Epithelial cell of esophagus (primary cell): ENCODE results near the gene DOK3.

Experiments used
- DNase-seq: peaks from one replicate; pipeline ENCODE4 v3.0.0; 2010; ENCODE audit warnings: low read depth
- H3K4me3 ChIP-seq: 2 replicates; pipeline ENCODE4 v1.5.1; 2011; ENCODE audit warnings: mild to moderate bottlenecking, low read length, control low read depth
- TF ChIP-seq, protein P1 (sequence below): IDR thresholded peaks from 2 replicates; pipeline ENCODE4 v1.5.1; 2011; ENCODE audit warnings: low read depth, mild to moderate bottlenecking, low read length, control low read depth, inconsistent platforms; ENCODE audit not compliant: insufficient read depth; ENCODE audit errors: missing control alignments

The DOK3 gene

DNA sequence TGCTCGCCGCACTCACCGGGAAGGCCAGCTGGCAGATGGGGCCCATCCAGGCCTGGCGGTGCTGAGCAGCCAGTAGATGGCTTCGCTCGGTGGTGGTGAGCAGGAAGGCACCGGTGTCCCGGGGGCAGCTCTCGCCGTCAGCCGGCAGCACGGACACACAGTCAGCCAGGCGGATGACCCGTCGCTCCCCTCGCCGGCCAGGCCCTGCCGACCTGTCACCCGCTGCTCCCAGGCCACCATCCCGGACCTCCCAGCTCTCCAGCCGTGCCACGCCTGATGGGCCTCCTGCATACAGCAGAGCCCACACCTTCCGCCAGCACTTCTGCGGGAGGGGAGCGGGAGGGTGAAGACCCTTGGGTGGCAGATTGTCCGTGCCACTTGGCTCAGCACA, 1.4 kb downstream of the DOK3 start:
- TF ChIP-seq, protein P1, sequence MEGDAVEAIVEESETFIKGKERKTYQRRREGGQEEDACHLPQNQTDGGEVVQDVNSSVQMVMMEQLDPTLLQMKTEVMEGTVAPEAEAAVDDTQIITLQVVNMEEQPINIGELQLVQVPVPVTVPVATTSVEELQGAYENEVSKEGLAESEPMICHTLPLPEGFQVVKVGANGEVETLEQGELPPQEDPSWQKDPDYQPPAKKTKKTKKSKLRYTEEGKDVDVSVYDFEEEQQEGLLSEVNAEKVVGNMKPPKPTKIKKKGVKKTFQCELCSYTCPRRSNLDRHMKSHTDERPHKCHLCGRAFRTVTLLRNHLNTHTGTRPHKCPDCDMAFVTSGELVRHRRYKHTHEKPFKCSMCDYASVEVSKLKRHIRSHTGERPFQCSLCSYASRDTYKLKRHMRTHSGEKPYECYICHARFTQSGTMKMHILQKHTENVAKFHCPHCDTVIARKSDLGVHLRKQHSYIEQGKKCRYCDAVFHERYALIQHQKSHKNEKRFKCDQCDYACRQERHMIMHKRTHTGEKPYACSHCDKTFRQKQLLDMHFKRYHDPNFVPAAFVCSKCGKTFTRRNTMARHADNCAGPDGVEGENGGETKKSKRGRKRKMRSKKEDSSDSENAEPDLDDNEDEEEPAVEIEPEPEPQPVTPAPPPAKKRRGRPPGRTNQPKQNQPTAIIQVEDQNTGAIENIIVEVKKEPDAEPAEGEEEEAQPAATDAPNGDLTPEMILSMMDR: no peak
- no peak overlapping the region for H3K4me3 ChIP-seq

DNA sequence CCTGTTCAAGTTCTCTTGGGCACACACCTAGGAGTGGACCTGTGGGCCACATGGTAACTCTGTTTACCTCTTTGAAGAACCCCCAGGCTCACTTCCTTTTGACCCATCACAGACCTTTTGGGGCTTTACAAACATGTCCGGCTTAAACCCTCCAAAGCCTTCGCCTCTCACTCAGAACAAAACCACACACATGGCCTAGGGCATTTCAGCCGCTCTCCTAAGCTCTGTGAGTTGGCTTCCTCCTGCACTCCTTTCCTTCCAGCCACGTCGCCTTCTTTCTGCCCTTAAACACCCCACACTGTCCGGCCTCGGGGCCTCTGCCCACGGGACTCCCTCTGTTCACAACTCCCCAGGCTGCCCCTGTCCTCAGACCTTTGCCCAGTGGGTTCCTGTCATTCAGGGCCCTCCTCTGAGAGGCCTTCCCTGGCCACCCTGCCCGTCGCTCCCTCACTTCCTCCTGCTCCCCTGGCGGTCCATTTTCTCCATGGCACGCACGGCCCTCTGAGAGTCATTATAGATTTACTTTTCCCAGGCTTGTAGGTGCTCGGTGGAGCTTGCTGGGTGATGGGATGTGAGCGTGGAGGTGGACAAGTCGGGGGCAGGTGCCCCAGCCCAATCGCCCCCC, 1.9 kb downstream of the DOK3 start:
- DNase-seq: no peak
- H3K4me3 ChIP-seq: no peak overlapping the region
- TF ChIP-seq, protein P1: no peak

More for the DNA sequence above, 1.4 kb downstream of the DOK3 start:
- DNase-seq: no peak

DNA sequence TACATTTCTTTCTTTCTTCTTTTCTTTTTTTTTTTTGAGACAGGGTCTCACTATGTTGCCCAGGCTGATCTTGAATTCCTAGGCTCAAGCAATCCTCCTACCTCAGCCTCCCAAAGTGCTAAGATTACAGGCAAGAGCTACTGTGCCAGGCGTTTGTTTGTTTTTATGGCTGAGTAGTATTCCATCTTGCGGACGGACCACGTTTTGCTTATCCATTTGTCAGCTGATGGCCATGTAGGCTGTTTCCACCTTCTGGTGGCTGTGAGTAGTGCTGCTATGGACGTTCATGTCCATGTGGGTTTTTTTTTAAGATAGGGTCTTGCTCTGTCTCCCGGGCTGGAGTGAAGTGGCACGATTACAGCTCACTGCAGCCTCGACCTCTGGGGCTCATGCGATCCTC, 2.5 kb downstream of the DOK3 start:
- DNase-seq: peak; percentile 29
- H3K4me3 ChIP-seq: no peak overlapping the region
- TF ChIP-seq, protein P1: peak; percentile 27

DNA sequence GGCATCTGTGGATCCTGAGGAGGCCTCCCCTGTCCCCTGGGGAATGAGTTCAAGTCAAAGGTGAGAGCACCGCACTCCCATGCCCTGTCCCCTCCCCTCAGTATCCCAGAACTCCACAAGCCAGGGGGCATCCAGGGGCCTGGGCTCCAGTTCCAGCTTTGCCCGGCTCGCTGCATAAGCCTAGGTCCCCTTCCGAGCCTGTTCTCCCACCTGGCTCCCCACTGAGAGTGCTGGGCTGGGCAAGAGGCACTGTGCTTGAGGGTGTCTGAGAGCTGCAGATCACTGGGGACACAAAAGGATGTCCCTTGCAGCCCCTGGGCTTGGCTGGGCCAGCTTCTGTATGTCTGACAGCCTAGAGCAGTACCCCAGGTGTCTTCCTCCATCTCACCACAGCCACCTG, 4.6 kb downstream of the DOK3 start:
- TF ChIP-seq, protein P1: no peak
- no peak overlapping the region for H3K4me3 ChIP-seq
- no peak for DNase-seq

DNA sequence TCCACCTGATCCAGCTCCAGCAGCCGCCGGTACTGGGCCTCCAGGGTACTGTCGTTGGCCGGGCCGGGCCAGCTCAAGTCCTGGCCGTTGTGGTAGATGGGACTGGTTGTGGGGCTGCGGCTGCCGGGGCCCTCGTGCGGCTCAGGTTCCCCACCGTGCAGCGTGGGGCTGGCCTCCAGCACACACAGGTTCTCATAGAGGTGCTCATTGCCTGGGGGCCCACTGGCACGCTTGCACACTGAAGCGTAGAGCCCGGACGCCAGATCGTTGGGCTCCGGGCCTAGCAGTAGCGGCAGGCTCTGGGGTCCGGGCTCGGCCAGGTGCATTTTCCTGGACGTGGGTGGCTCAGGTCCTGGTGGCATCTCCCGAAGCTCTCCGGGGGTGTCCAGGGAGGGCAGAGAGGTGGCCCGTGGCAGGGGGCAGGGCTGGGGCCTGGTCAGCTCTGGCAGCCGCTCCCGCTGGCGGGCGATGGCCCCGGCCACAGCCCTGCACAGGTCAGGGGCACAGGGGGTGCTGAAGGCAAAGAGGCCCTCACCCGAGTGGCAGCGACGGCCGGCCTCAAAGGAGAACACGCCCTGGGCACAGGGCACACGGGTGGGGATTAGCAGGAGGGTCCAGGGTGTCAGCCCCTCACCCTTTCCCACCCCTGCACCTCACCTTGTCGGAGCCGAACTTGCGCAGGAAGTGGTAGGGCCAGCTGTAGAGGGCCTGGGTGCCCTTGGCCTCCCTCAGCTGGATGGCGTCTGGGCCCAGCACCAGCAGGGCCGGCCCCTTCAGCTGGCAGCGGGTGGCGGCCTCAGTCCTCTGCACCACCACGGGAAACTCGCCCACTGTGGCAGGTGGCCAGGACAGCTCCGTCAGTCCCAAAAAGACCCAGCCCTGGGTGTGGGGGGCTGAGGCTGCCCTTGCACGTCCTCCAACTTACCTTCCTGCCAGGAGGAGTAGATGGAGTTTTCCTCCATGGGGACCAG, 5.3 kb downstream of the DOK3 start:
- no peak overlapping the region for H3K4me3 ChIP-seq
- TF ChIP-seq, protein P1: no peak
- no peak for DNase-seq

DNA sequence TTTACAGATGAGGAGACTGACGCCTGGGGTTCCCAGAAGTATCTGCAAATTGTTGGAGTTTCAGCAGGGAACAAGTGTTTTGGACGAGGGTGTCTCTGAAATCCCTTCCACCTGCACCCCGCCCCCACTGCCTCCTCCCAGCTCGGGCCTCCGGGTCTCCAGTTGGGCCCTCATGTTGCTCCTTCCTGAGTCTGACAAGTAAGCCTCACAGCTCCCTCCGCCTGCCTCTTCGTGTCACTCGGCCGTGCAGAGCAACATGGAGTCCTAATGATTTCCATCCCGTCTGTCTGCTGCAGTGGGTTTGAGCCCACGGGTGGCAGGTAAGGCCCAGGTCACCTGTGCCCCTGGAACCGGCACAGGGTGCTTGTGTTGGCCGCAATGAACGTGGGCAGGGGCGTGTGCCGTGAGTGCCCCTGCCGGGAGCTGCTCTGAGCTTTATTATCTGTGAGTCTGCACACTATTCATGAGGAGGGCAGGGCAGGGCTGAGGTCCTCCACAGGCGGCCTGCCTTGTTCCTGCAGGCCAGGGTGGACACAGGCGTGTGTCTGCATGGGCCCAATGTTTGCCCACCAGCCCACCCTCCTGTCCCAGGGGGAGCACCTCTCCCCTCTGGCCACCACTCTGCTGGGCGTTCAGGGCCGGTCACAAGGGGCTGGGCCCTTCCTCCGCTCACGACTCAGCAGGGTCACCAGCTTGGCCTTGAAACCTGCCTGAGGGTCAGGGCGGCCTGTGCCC, 6.1 kb downstream of the DOK3 start:
- no peak overlapping the region for H3K4me3 ChIP-seq
- DNase-seq: no peak
- TF ChIP-seq, protein P1: no peak
